Measurements from ENCODE around the gene ILDR1.
"Not testable (repeated sequence)": the region's sequence is repeated elsewhere in the genome, so short reads cannot be mapped to it uniquely, and the experiment has no call there.

The ILDR1 gene

DNA sequence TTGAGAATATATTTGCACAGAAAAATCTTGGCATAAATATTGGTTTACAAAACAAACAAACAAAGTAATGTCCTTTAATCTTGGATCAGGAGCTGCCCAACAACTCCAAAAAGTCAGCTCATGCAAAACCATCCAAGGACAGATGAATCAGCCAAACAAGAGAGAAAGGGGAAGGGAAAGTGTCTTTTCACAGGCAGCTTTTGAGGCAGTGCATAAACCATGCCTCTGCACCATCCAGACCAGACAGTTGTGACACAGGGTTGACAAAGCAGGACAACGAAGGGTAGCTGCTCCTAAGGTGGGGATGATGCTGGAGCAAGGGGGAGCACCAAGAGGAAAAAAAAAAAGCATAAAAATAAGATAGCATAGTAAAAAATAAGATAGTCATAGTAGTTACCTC, 41.9 kb upstream of the ILDR1 start:
- no peak for TF ChIP-seq MYC (IDR thresholded peaks at IDR 0.05; ENCODE audit: low read depth, low read length)
- TF ChIP-seq POLR2A (IDR thresholded peaks at IDR 0.05; ENCODE audit: extremely low read depth, insufficient read length), result no peak
- no peak for TF ChIP-seq CTCF (IDR thresholded peaks at IDR 0.05; ENCODE audit: low read depth, low read length)
- TF ChIP-seq MAX (IDR thresholded peaks at IDR 0.05; ENCODE audit: low read depth, low read length), result no peak
- DNase-seq (ENCODE audit: low read depth), result peak; percentile 62
- H3K4me3 ChIP-seq (ENCODE audit: low read depth, low read length), result no peak overlapping the region

GRCh38 chr3:122060040-122060698, 38.1 kb upstream of the ILDR1 start:
- DNase-seq (ENCODE audit: low read depth), result no peak
- H3K4me3 ChIP-seq (ENCODE audit: low read depth, low read length), result no peak overlapping the region
- TF ChIP-seq MYC (IDR thresholded peaks at IDR 0.05; ENCODE audit: low read depth, low read length), result no peak
- TF ChIP-seq MAX (IDR thresholded peaks at IDR 0.05; ENCODE audit: low read depth, low read length), result no peak
- TF ChIP-seq POLR2A (IDR thresholded peaks at IDR 0.05; ENCODE audit: extremely low read depth, insufficient read length), result no peak
- TF ChIP-seq CTCF (IDR thresholded peaks at IDR 0.05; ENCODE audit: low read depth, low read length), result no peak

GRCh38 chr3:122058294-122058693, 36.2 kb upstream of the ILDR1 start:
- no peak for TF ChIP-seq CTCF (IDR thresholded peaks at IDR 0.05; ENCODE audit: low read depth, low read length)
- no peak for TF ChIP-seq MAX (IDR thresholded peaks at IDR 0.05; ENCODE audit: low read depth, low read length)
- no peak for TF ChIP-seq POLR2A (IDR thresholded peaks at IDR 0.05; ENCODE audit: extremely low read depth, insufficient read length)
- TF ChIP-seq MYC (IDR thresholded peaks at IDR 0.05; ENCODE audit: low read depth, low read length), result no peak
- DNase-seq (ENCODE audit: low read depth), result no peak
- H3K4me3 ChIP-seq (ENCODE audit: low read depth, low read length), result no peak overlapping the region

DNA sequence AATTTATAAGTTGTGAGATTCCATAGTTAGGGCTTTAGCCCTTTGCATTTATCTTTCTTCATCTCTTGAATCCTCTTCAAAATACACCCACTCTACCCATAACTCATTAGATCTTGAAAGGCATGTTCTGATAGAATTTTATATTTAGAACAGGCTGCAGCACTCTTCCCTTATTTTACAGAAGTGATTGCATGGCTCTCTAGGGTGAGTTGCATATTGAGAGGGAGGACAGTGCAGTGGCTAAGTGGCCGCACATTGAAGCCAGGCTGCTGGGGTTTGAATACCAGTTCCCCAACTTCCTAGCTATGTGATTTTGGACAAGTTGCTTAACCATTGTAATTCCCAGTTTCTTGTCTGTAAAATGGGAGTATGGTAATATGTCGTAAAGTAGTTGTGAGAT, 35.6 kb upstream of the ILDR1 start:
- no peak overlapping the region for H3K4me3 ChIP-seq (ENCODE audit: low read depth, low read length)
- no peak for DNase-seq (ENCODE audit: low read depth)
- TF ChIP-seq MAX (IDR thresholded peaks at IDR 0.05; ENCODE audit: low read depth, low read length), result no peak
- no peak for TF ChIP-seq MYC (IDR thresholded peaks at IDR 0.05; ENCODE audit: low read depth, low read length)
- TF ChIP-seq CTCF (IDR thresholded peaks at IDR 0.05; ENCODE audit: low read depth, low read length), result no peak
- TF ChIP-seq POLR2A (IDR thresholded peaks at IDR 0.05; ENCODE audit: extremely low read depth, insufficient read length), result no peak

DNA sequence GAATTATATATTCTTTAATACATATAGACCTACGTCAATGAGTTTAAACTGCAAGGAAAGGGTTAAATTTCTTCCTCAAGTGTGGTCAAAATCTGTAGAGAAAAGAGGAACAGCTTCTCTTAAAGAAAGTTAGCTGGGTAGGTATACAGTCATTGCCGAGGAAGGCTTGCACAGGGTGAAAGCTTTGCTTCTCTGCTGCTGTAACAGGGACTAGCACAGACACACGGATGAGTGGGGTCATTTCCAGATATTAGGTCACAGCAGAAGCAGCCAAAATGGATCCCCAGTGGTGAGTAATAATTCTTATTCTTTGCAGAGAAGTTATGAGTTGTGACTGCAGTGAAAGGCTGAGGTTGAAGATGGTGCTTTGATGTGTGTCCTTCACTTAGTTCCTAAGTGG, 33.2 kb upstream of the ILDR1 start, which contains the start of gene CD86:
TSS of gene CD86 (plus strand) at position 148 of the 400 bp plus-strand sequence. CDS start at position 276, 128 bp downstream.
- peak within 1 kb of the TSS; percentile 37 for H3K4me3 ChIP-seq (ENCODE audit: low read depth, low read length)
- DNase-seq (ENCODE audit: low read depth), result peak; percentile 78
- no peak for TF ChIP-seq MYC (IDR thresholded peaks at IDR 0.05; ENCODE audit: low read depth, low read length)

- TF ChIP-seq MAX (IDR thresholded peaks at IDR 0.05; ENCODE audit: low read depth, low read length) (no peak), CTCF (IDR thresholded peaks at IDR 0.05; ENCODE audit: low read depth, low read length) (no peak), POLR2A (IDR thresholded peaks at IDR 0.05; ENCODE audit: extremely low read depth, insufficient read length) (no peak), MYC (IDR thresholded peaks at IDR 0.05; ENCODE audit: low read depth, low read length) (no peak)
- no peak overlapping the region for H3K4me3 ChIP-seq (ENCODE audit: low read depth, low read length)
- DNase-seq (ENCODE audit: low read depth), result peak; percentile 25
Measured at GRCh38 chr3:122052968-122053367, 30.9 kb upstream of the ILDR1 start.

GRCh38 chr3:122047773-122048172, 25.7 kb upstream of the ILDR1 start:
- DNase-seq (ENCODE audit: low read depth); H3K4me3 ChIP-seq (ENCODE audit: low read depth, low read length): not testable (repeated sequence)

- H3K4me3 ChIP-seq (ENCODE audit: low read depth, low read length); DNase-seq (ENCODE audit: low read depth): not testable (repeated sequence)
Measured at GRCh38 chr3:122047296-122047695, 25.2 kb upstream of the ILDR1 start.

All from NB4 (cell line).